ENCODE measurements around the gene SIX5. TPM values are rescaled to one million over a fixed set of nuclear protein-coding genes. Genes with fewer than 3 reads are reported as not detected.

SIX5 gene
- 10 to 100 TPM in 1 of 4 donors, 1 to 10 TPM in 3; 4.2 to 20.3 (median 6.9) TPM for total RNA-seq

GRCh38 chr19:45768984-45769782 lies at the start of gene SIX5:
TSS of gene SIX5 (minus strand) at chr19:45769252. CDS start at chr19:45768844, 408 bp downstream.
- TF ChIP-seq CTCF (IDR thresholded peaks at IDR 0.05; ENCODE audit: low read depth) = no peak

- no peak for TF ChIP-seq CTCF (IDR thresholded peaks at IDR 0.05; ENCODE audit: low read depth)
These were observed 48.8 kb upstream of the SIX5 start for GRCh38 chr19:45817725-45818301.

GRCh38 chr19:45817010-45817724 lies 48.1 kb upstream of the SIX5 start:
- TF ChIP-seq CTCF (IDR thresholded peaks at IDR 0.05; ENCODE audit: low read depth) = no peak

- TF ChIP-seq CTCF (IDR thresholded peaks at IDR 0.05; ENCODE audit: low read depth) = no peak
These were observed 47.4 kb upstream of the SIX5 start for GRCh38 chr19:45816236-45817009.

GRCh38 chr19:45815481-45816216 lies 46.6 kb upstream of the SIX5 start:
- TF ChIP-seq CTCF (IDR thresholded peaks at IDR 0.05; ENCODE audit: low read depth) = no peak

GRCh38 chr19:45814851-45815480 lies 45.9 kb upstream of the SIX5 start, which contains the start of gene RSPH6A:
TSS of gene RSPH6A (minus strand) at chr19:45815308. CDS start at chr19:45815176, 132 bp downstream.
- TF ChIP-seq CTCF (IDR thresholded peaks at IDR 0.05; ENCODE audit: low read depth) = no peak
